DND-41 (cell line): ENCODE results near the gene ABTB1.

Experiments
- ATAC-seq: fragments of 200-7000 bp; cut with Tn5 transposase; 3 replicates; pipeline ENCODE4 v1.9.1; 2021; ENCODE audit warnings: low read depth; ENCODE audit not compliant: insufficient read depth
- DNase-seq: peaks from one replicate; pipeline ENCODE4 v3.0.0-alpha.2; 2020
- H2AFZ ChIP-seq: 2 replicates; pipeline ENCODE4 v1.6.0; 2012; ENCODE audit warnings: low read depth, low read length
- H3K27ac ChIP-seq: 2 replicates; pipeline ENCODE4 v1.5.1; 2012; ENCODE audit warnings: low read length, inconsistent platforms
- H3K27me3 ChIP-seq: fragments of 200-600 bp; sonication (generic); 2 replicates; pipeline ENCODE4 v1.6.0; 2012; ENCODE audit warnings: low read length, mild to moderate bottlenecking, inconsistent platforms; ENCODE audit not compliant: insufficient read depth, poor library complexity
- H3K36me3 ChIP-seq: 2 replicates; pipeline ENCODE4 v1.5.1; 2012; ENCODE audit warnings: low read length, inconsistent platforms; ENCODE audit not compliant: insufficient read depth
- H3K4me1 ChIP-seq: 2 replicates; pipeline ENCODE4 v1.5.1; 2012; ENCODE audit warnings: mild to moderate bottlenecking, low read length; ENCODE audit not compliant: insufficient read depth
- H3K4me2 ChIP-seq: 2 replicates; pipeline ENCODE4 v1.6.0; 2012; ENCODE audit warnings: mild to moderate bottlenecking, moderate library complexity, low read length, inconsistent platforms; ENCODE audit not compliant: insufficient read depth
- H3K4me3 ChIP-seq, 2 experiments: fragments of 200-600 bp in 1 of 2; shearing (Covaris generic) in 1 of 2; 2 replicates each; pipeline ENCODE4 v1.5.1; 2012 to 2016; ENCODE audit warnings: inconsistent platforms in 2 of 2, low read length in 2 of 2, mild to moderate bottlenecking in 2 of 2, low read depth in 1 of 2, moderate library complexity in 1 of 2
- H3K79me2 ChIP-seq: 2 replicates; pipeline ENCODE4 v1.6.0; 2012; ENCODE audit warnings: low read length, inconsistent platforms; ENCODE audit not compliant: insufficient read depth
- H3K9ac ChIP-seq: 2 replicates; pipeline ENCODE4 v1.6.0; 2012; ENCODE audit warnings: low read depth, mild to moderate bottlenecking, inconsistent platforms, low read length, moderate library complexity
- H3K9me3 ChIP-seq: 2 replicates; pipeline ENCODE4 v1.5.1; 2012; ENCODE audit warnings: low read length, moderate library complexity, mild to moderate bottlenecking, inconsistent platforms; ENCODE audit not compliant: insufficient read depth, severe bottlenecking
- H4K20me1 ChIP-seq: 2 replicates; pipeline ENCODE4 v1.6.0; 2012; ENCODE audit warnings: low read length; ENCODE audit not compliant: insufficient read depth
- CTCF ChIP-seq: IDR thresholded peaks from 2 replicates; pipeline ENCODE4 v1.5.1; 2012; ENCODE audit warnings: borderline replicate concordance, low read length, moderate library complexity, mild to moderate bottlenecking; ENCODE audit not compliant: poor library complexity, severe bottlenecking; ENCODE audit errors: extremely low read depth
- EZH2 ChIP-seq: IDR thresholded peaks from 3 replicates; pipeline ENCODE4 v1.6.1; 2012; ENCODE audit warnings: borderline replicate concordance, low read depth, mild to moderate bottlenecking, moderate library complexity, low read length, inconsistent platforms; ENCODE audit not compliant: severe bottlenecking

The ABTB1 gene

DNA sequence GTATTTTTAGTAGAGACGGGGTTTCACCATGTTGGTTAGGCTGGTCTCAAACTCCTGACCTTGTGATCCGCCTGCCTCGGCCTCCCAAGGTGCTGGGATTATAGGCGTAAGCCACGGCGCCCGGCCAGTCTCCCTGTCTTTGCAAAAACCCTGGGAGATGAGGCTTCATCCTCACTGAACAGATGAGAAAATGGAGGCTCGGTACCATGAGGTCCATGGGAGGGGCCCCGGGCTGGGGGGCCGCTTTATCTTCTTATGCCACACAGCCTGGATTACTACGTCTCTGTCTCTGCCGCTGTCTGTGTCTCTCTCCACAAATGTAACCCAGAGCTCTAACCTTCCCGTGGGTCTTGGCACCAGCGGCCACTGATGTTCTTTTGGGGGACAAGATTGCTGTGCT, 39.1 kb downstream of the ABTB1 start:
- no peak for DNase-seq
- Histone ChIP-seq H2AFZ (no peak overlapping the region), H3K27me3 (peaks cover 4% of the 10 kb centered on the region)

DNA sequence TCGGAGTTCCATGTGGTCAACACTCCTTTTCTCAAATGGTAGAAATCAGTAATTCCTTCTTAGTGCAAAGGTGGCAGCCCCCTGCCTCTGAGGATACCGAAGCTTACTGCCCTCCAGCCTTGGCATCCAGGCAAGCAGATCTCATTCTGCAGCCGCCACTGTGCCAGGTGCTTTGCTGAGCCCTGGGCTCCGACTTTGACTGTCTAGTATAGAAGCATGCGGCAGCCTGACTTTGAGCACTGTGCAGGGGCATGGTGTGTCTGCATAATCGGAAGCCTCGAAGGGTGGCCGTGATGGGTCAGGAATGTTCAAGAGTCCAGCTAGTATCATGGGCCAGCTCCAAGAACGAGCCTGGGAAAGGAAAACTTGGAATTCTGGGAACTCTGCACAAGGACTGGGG, 39.7 kb downstream of the ABTB1 start:
- Histone ChIP-seq H3K36me3 (no peaks in the 10 kb centered on the region), H3K4me3 (no peak overlapping the region), H3K27ac (no peak overlapping the region), H4K20me1 (no peaks in the 10 kb centered on the region), H3K4me1 (no peaks in the 10 kb centered on the region), H3K27me3 (peaks cover 4% of the 10 kb centered on the region), H3K9ac (no peak overlapping the region), H2AFZ (no peak overlapping the region), H3K4me2 (no peak overlapping the region), H3K79me2 (no peaks in the 10 kb centered on the region), H3K9me3 (no peaks in the 10 kb centered on the region)
- no peak for DNase-seq
- TF ChIP-seq EZH2 = no peak
- no peak for TF ChIP-seq CTCF
- no peak for ATAC-seq

More for the DNA sequence above, 39.1 kb downstream of the ABTB1 start:
- TF ChIP-seq CTCF (no peak), EZH2 (no peak)
- no peaks in the 10 kb centered on the region for H3K4me1 ChIP-seq
- no peaks in the 10 kb centered on the region for H3K9me3 ChIP-seq
- H3K9ac ChIP-seq = no peak overlapping the region
- no peak for ATAC-seq
- H3K36me3 ChIP-seq = no peaks in the 10 kb centered on the region
- no peak overlapping the region for H3K4me2 ChIP-seq
- no peak overlapping the region for H3K4me3 ChIP-seq
- H3K79me2 ChIP-seq = no peaks in the 10 kb centered on the region
- H4K20me1 ChIP-seq = no peaks in the 10 kb centered on the region
- H3K27ac ChIP-seq = no peak overlapping the region

- Histone ChIP-seq H3K9me3 (no peaks in the 10 kb centered on the region), H4K20me1 (no peaks in the 10 kb centered on the region), H2AFZ (no peak overlapping the region), H3K4me3 (no peak overlapping the region), H3K4me2 (no peak overlapping the region), H3K4me1 (no peaks in the 10 kb centered on the region), H3K27ac (no peak overlapping the region), H3K9ac (no peak overlapping the region), H3K36me3 (no peaks in the 10 kb centered on the region), H3K27me3 (peaks cover 4% of the 10 kb centered on the region), H3K79me2 (no peaks in the 10 kb centered on the region)
- ATAC-seq (no peak), DNase-seq (no peak)
- no peak for TF ChIP-seq CTCF
- no peak for TF ChIP-seq EZH2
These were observed 40.4 kb downstream of the ABTB1 start for GRCh38 chr3:127712881-127713771.
